ENCODE results near the gene B3GALNT2.
A peak's percentile ranks its signal among the peaks of the same experiment; 100 is the strongest.
"Not testable (repeated sequence)": the region's sequence is repeated elsewhere in the genome, so short reads cannot be mapped to it uniquely, and the experiment has no call there.

Gene B3GALNT2

DNA sequence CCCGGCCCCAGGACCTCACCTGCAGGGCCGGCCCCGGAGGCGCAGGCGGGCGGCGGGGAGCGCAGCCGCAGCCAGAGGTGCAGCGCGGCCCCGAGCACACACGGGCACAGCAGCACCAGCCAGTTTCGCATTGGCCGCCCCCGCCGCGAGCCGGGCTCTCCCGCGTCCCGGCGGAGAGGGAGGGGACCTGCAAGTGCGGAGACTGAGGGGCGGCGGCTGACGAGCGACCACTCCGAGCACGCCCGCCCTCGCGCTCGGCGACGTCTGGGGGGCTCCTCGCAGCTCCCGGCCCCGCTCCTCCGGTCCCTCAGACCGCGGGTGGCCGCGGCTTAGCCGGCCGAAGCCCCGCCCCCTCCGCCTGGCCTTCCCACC, at the start of gene B3GALNT2:
Gene B3GALNT2 (minus strand): TSS at position 331 of the 372 bp plus-strand sequence. CDS start 200 bp downstream, at position 131.
- DNase-seq, result no peak

DNA sequence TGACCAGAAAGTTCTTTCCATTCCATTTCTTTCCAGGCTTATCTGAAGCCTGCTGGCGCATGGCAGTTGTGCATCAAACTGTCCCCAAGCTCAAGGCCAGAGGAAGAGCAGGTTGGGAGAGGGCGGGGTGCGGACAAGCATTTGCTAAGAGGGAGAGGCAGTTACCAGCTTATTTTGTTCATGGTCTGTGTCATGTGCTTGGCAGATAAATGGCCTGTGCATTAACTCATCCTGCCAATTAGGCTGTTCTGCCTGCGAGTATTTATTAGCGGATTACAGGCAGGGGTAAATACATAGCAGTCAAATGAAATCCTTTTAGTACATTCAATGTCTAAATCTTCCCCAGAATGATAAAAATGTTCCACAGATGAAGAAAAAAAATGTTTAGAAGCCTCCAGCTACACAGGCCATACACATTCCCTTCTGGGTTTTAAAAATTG, 48.9 kb upstream of the B3GALNT2 start:
- no peak for DNase-seq

DNA sequence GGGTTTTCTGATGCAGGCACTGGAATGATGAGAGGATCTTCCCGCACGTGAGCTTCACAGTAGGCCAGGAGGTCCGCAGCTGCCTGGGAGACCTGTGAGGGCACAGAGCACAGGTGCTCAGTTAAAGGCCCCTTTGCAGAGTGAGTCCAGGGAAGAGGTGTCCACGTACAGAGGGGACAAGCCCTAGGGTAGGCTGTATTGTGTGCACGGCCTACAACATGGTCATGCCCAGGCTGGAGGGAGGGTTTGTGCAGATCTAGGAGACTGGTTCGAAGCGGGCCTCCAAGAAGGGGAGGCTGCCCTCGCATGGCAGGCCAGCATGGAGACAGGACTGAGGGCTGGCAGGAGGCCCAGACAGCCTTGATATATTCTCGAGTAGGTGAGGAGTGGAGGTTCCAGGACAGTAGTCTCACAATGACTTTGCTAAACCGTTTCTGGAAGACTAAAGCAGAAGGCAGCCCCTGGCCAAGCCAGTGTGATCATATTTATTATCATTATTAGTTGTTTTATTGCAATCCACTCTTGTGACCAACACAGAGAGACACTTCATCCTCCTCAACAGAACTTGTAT, 48.0 kb upstream of the B3GALNT2 start:
- no peak for DNase-seq

DNA sequence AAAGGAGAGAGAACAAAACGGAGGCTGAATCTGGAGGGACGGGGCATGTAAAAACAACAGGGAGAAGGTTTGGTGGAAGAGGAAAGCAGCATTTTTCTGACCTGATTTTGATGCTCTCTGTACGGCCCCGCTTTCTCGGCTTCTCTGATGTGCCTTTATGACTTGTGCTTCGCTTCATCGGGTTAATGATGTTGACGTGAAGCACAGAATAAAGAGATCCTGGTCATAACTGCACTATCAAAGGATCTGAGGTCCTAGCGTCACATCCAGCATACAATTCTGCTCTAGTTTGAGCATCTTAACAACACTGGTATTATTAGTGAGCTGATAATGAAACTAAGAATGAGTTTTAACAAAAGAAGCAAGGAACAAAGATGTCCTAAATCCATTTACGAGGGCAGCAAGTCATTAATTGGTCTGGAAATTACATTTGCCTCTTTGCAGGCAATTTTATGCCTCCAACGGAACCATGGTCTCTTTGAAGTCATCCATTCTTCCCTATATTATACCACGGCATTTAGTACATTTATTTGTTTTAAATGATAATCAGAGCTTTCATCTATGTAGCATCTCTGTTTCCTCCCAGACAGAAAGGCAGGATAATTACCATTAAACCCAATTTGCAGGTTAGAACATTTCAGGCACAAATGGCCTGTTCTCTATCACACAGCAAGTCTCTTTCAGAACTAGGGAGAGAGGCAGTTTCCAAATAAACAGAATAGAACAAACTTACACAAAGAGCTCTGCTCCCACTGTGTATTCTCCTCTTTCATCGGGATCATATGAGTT, 45.3 kb upstream of the B3GALNT2 start:
- no peak for DNase-seq

- DNase-seq, result not testable (repeated sequence)
Observed at GRCh38 chr1:235546369-235547155, 42.3 kb upstream of the B3GALNT2 start.

GRCh38 chr1:235545292-235545930, 41.2 kb upstream of the B3GALNT2 start:
- no peak for DNase-seq

DNA sequence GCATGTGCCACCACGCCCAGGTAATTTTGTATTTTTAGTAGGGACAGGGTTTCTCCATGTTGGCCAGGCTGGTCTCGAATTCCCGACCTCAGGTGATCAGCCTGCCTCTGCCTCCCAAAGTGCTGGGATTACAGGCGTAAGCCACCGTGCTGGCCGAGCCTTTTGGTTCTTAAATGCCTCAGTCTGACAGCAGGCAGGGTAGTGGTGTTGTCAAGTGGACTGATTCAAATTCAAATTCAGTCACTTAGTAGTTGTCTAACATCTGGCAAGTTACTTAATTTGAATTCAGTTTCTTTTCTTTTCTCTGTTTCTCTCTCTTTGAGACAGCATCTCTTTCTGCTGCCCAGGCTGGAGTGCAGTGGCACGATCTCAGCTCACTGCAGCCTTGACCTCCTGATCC, 38.6 kb upstream of the B3GALNT2 start:
- not testable (repeated sequence) for DNase-seq

DNA sequence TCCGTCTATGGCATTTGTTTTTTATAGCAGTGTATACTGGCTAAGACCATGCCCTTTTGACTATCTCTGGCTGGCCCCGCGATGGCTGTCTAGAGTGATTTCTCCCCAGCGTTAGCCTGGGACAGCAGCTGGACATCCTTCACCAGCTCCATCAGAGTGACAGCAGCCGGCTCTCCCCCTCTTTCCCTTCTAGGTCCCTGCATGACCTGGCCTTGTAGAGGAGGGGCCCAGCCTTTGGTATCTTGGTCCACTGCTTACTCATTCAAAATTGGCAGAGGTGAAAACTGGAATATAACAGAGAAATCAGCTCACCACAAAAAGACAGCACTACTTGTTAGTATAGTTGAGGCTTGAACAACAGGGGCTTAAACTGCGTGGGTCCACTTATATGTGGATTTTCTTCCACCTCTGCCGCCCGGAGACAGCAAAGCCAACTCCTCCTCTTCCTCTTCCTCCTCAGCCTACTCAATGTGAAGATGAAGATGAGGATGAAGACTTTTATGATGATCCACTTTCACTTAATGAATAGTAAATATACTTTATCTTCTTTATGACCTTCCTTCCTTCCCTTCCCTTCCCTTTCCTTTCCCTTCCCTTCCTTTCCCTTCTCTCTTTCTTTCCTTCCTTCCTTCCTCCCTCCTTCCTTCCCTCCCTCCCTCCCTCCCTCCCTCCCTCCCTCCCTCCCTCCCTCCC, 29.4 kb upstream of the B3GALNT2 start:
- no peak for DNase-seq

GRCh38 chr1:235532360-235532759, 28.1 kb upstream of the B3GALNT2 start:
- DNase-seq, result no peak

- DNase-seq, result no peak
Observed at GRCh38 chr1:235527196-235527814, 23.1 kb upstream of the B3GALNT2 start.

GRCh38 chr1:235525314-235525713, 21.1 kb upstream of the B3GALNT2 start:
- DNase-seq, result no peak

DNA sequence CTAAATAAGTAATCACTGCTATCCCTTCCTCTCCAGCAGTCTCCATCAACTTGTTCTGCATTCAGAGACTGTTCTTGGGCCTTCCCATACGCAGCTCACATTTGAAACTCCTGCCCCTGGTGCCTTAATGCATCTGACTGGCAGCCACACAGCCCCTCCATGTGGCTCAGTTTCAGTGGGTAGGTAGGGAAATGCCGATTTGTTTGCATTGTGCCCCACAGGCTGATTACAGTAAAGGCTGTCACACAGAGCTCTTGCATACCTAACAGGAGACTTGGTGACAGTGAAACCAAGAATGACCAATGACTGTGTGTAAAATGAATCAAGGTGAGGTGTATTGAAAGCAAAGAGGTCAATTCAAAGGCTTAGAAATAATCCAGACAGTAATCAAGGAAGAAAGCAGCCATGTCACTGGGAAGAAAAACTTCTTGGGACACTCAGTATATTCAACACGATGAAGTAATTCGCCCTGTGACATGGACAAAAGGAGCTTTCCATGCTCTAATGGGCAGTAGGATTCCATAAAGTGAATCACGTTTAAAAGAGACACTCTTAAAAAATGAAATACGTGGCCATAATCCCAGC, 12.7 kb upstream of the B3GALNT2 start:
- no peak for DNase-seq

DNA sequence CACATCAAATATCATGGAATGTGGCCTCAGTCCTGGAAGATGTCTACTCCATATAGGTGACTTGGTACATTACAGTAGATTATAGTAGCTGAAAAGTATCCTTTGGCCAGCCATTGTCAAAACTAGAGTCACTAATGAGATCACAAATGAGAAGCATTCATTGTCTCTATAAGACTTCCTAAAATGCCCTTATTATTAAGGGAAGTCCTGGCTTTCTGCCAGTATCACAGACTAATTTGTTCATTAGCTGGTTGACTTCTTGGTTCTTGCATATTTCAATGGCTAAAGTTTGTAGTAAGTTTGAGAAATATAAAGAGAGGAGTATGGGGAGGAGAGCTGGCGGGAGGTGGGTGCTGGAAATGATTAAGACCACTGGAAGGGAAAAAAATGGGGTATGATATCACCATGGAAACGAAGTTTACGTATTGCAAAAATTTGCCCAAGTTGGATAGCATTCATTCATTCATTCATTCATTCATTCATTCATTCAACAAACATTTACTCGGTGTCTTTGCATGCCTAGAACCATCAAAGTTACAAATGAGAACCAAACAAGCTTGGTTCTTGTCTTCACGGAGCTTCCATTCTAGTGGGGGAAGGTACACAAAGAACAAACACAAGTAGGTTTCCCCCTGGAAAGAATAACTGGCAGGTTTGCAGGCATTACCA, 11.7 kb upstream of the B3GALNT2 start:
- DNase-seq, result no peak

- DNase-seq, result peak in 1 of 2 experiments; percentile 8
Observed at GRCh38 chr1:235513495-235514366, 9.5 kb upstream of the B3GALNT2 start.

DNA sequence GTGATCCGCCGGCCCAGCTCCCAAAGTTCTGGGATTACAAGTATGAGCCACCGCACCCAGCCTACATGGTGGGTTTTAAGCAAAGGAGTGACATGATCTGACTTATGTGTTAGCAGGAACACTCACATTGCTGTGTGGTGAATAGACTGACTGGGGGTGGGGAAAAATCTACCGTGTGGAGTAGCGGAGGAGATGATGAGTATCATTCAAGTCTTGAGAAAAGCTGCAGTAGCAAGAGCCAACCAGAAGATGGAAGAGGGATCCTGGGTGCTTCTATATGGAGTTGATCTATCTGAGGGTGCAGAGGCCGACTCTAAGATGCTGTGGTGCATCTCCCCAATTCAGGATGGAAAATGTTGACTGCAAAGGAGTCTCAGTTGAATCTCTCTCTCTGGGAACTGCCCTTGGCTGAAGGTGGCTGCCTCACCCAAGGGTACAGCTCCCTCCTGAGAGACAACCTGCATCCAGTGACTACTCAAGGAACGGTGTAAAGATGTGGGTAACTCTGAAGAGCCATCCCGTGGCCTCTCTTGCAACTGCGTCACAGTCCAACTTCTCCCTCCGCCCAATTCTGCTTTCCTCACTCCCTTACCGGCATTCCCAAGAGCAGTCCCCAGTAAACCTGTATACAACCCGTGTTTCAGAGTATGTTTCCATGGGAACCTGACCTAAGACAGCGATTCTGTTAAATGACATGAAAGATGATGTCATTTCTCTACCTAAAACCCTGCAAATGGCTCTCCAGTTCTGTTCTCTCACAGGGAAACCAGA, 7.4 kb upstream of the B3GALNT2 start:
- no peak for DNase-seq

GRCh38 chr1:235510823-235511222, 6.6 kb upstream of the B3GALNT2 start:
- DNase-seq, result no peak

DNA sequence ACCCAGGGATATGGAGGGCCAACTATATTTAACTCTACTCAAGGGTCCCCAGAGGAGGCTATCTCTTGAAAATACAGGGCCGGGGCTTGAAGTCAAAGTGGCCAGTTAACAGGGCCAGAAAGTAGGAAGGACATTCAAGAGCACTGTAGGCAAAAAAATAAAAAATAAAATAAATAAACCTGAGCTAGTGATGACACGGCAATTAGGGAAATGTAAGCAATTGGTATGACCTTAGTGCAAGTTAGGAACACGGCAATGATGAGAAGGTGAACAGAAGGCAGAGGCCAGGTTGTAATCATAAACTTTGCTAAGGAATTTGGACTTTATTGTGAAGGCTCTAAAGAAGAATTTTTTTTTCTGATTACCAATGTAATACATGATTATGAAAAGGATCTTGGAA, 3.4 kb upstream of the B3GALNT2 start:
- DNase-seq, result no peak

DNA sequence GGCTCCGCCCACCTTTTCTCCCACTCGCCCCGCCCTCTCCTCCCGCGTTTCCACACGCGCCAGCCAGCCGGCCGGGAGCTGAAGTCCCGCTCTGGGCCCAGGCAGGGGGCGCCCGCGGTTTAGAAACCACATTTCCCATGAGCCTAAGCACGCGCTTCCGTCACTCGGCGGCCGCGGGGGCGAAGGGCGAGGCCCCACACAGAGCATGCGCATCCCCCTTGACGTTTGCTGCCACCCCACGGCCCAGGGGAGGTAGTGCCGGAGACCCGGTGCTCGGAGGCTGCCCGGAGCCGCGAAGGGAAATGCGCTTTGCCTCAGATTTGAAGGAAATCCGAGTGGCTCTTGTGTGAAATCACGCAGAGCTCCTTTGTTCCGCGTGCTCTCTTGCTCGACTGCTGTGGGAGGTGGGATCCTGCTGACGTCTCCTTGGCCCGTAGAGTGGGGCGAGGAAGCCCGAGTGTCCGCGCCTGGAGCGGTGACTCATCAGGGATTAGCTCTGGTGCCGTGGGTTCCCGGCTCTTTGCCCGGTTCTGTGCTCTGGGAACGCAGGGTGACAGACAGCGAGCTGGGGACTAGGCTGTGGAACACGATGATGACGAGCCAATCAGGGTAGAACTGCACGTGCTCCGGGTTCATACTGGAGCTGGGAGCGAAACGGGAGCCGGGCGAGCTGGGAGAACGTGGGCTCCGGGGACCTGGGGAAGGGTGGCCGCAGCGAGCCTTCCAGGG, 406 bp upstream of the B3GALNT2 start:
- peak; percentile 89 to 97 for DNase-seq

Measured in cerebellar nuclear complex (tissue), 1 donor.